ENCODE data around the gene ELOVL7.

- TF ChIP-seq CTCF (IDR thresholded peaks at IDR 0.05 in 2 of 3, conservative IDR thresholded peaks at IDR 0.05 in 1 of 3; ENCODE audit: control insufficient read depth in 2 of 3, extremely low read depth in 1 of 3, insufficient read depth in 1 of 3, low read depth in 3 of 3, low read length in 3 of 3) (no peak), EP300 (IDR thresholded peaks at IDR 0.05; ENCODE audit: borderline replicate concordance in 1 of 2, control insufficient read depth in 1 of 2, low read depth in 2 of 2, low read length in 2 of 2) (no peak), RAD51 (IDR thresholded peaks at IDR 0.05) (no peak), POLR2AphosphoS2 (IDR thresholded peaks at IDR 0.05; ENCODE audit: low read depth, low read length) (no peak)
Observed at GRCh38 chr5:60833520-60833919, 10.5 kb downstream of the ELOVL7 start.
